Heart left ventricle (tissue), 13 donors: ENCODE data around the gene CCDC71L.
"Not testable (repeated sequence)": the region's sequence is repeated elsewhere in the genome, so short reads cannot be mapped to it uniquely, and the experiment has no call there.

Source experiments
- CTCF ChIP-seq, 12 donors: fragments of 200-600 bp; sonication (generic) in 4 of 12; IDR thresholded peaks; one replicate each; pipeline versions ENCODE4 v1.5.0 to v1.8.0; 2018 to 2022; ENCODE audit warnings: antibody characterized with exemption in 12 of 12, mild to moderate bottlenecking in 5 of 12
- POLR2A ChIP-seq, 2 donors: fragments of 450-650 bp; IDR thresholded peaks; one replicate each; pipeline ENCODE4 v1.6.1; 2017; ENCODE audit warnings: antibody characterized with exemption in 2 of 2, mild to moderate bottlenecking in 2 of 2, moderate library complexity in 2 of 2
- donor health status: ischemic (EF 13 %, LVEDD 7.1; RV severe dilation, severe dysfunction).
- donor health status: DM: no; HTN: yes; CAD: no.
- donor health status: DM: no; HTN: no; CAD: no.
- donor health status: ischemic (EF 25% LVEDD 6.9; RV normal size, moderate dysfunction).
- donor health status: ischemic (EF 25% LVEDD 5.7; RV mildly dilated, moderate dysfunction).
- donor health status: ischemic (EF 35%, LVEDD 5.7; RV mildly dilated, moderate dysfunction).
- donor health status: nonischemic (EF 11% LVEDD 7.7; RV severe dilation, severe dysfunction).
- donor health status: DM: yes; HTN: yes; CAD: no.
- donor health status: PGD.
- donor health status: ischemic (EF 29% LVEDD 5.4; RV normal size, mild dysfunction).
- donor health status: nonischemic (EF 23%, LVEDD 6.1; RV moderate dilation, normal function).

DNA sequence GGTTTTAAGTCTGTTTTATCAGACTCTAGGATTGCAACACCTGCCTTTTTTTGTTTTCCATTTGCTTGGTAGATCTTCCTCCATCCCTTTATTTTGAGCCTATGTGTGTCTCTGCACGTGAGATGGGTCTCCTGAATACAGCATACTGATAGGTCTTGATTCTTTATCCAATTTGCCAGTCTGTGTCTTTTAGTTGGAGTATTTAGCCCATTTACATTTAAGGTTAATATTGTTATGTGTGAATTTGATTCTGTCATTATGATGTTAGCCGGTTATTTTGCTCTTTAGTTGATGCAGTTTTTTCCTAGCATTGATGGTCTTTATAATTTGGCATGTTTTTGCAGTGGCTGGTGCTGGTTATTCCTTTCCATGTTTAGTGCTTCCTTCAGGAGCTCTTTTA is 27.2 kb upstream of the CCDC71L start:
- not testable (repeated sequence) for TF ChIP-seq POLR2A, CTCF (IDR thresholded peaks at IDR 0.05)
